ENCODE measurements around the gene LRIG1. TPM values are rescaled to one million over a fixed set of nuclear protein-coding genes. Genes with fewer than 3 reads are reported as not detected.

LRIG1 gene
- total RNA-seq, 1 experiment from 2014 or later, result 2.2 TPM

- H3K79me2 ChIP-seq (ENCODE audit: low read length), result no peaks in the 10 kb centered on the region
- no peaks in the 10 kb centered on the region for H3K9me2 ChIP-seq (replicated peaks; ENCODE audit: low read length)
- H3K27me3 ChIP-seq (ENCODE audit: low read length), result no peaks in the 10 kb centered on the region
- H3K27ac ChIP-seq (ENCODE audit: low read length), result no peak overlapping the region
- no peak overlapping the region for H3K9ac ChIP-seq (ENCODE audit: low read length)
- H3F3A ChIP-seq (ENCODE audit: low read length, unreplicated experiment), result no peaks in the 10 kb centered on the region
- CTCF ChIA-PET, result no interaction called here
- POLR2A ChIA-PET (ENCODE audit: unreplicated experiment), result no interaction called here
- no peak overlapping the region for H3K4me3 ChIP-seq (ENCODE audit: low read length)
- no peak overlapping the region for H2AFZ ChIP-seq (ENCODE audit: low read length)
- no peaks in the 10 kb centered on the region for H4K20me1 ChIP-seq (ENCODE audit: low read length)
- TF ChIP-seq, protein P1, sequence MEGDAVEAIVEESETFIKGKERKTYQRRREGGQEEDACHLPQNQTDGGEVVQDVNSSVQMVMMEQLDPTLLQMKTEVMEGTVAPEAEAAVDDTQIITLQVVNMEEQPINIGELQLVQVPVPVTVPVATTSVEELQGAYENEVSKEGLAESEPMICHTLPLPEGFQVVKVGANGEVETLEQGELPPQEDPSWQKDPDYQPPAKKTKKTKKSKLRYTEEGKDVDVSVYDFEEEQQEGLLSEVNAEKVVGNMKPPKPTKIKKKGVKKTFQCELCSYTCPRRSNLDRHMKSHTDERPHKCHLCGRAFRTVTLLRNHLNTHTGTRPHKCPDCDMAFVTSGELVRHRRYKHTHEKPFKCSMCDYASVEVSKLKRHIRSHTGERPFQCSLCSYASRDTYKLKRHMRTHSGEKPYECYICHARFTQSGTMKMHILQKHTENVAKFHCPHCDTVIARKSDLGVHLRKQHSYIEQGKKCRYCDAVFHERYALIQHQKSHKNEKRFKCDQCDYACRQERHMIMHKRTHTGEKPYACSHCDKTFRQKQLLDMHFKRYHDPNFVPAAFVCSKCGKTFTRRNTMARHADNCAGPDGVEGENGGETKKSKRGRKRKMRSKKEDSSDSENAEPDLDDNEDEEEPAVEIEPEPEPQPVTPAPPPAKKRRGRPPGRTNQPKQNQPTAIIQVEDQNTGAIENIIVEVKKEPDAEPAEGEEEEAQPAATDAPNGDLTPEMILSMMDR (conservative IDR thresholded peaks at IDR 0.05; ENCODE audit: low read depth, low read length), result no peak
- TF ChIP-seq EZH2 (IDR thresholded peaks at IDR 0.05; ENCODE audit: low read length, unreplicated experiment), result no peak
- TF ChIP-seq EZH2phosphoT487 (IDR thresholded peaks at IDR 0.05; ENCODE audit: borderline replicate concordance, low read length), result no peak
- no peak for DNase-seq
- no peaks in the 10 kb centered on the region for H3K36me3 ChIP-seq (ENCODE audit: low read depth, low read length)
- H3K4me1 ChIP-seq (ENCODE audit: insufficient read depth, low read length), result no peaks in the 10 kb centered on the region
- ATAC-seq, result no peak
- no peaks in the 10 kb centered on the region for H3K9me3 ChIP-seq (ENCODE audit: low read length)
- BruUV-seq (replicated peaks), result no TSS peak
- intact Hi-C loops (cut with micrococcal nuclease), result no loop called here
- H3K4me2 ChIP-seq (ENCODE audit: low read length), result no peak overlapping the region
Observed at GRCh38 chr3:66495668-66496045, 5.2 kb downstream of the LRIG1 start.

DNA sequence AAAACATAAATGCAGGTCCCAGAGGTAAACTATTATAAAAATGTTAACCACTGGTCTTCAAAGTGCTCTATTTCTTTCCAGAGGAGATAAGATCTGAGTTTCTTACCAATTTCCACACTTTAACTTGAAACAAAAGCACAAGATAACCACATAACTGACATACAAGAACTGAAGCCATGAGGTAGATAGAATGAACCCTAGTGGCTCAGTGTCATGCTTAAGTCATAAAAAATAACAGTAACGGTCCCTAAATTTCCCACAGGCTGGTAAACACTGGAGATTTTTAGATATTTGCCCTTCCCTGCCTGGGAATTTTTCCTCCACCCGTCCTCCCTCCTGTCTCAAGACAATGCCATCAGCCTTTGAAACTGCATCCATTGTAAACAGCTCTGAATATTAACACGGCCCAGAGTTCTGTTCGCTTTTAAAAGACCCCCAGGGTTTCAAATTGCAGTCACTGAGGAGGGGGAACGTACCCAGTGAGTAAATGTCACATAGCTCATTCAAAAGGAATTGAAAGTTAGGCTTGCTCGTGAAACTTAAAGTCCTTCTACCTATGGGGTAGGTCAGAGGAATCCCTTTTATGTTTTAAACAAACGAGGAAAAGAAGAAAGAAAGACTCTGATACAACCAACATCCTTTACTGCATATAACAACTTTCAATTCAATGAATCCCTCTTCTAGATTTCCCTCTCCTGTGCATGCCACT lies 5.7 kb downstream of the LRIG1 start:
- no peaks in the 10 kb centered on the region for H3K9me2 ChIP-seq (replicated peaks; ENCODE audit: low read length)
- no peaks in the 10 kb centered on the region for H3K79me2 ChIP-seq (ENCODE audit: low read length)
- no peaks in the 10 kb centered on the region for H4K20me1 ChIP-seq (ENCODE audit: low read length)
- no peak overlapping the region for H3K9ac ChIP-seq (ENCODE audit: low read length)
- intact Hi-C loops (cut with micrococcal nuclease), result no loop called here
- POLR2A ChIA-PET (ENCODE audit: unreplicated experiment), result no interaction called here
- no TSS peak for BruUV-seq (replicated peaks)
- no peak overlapping the region for H2AFZ ChIP-seq (ENCODE audit: low read length)
- no peaks in the 10 kb centered on the region for H3F3A ChIP-seq (ENCODE audit: low read length, unreplicated experiment)
- H3K27ac ChIP-seq (ENCODE audit: low read length), result no peak overlapping the region
- no peaks in the 10 kb centered on the region for H3K27me3 ChIP-seq (ENCODE audit: low read length)
- TF ChIP-seq EZH2 (IDR thresholded peaks at IDR 0.05; ENCODE audit: low read length, unreplicated experiment), result no peak
- TF ChIP-seq EZH2phosphoT487 (IDR thresholded peaks at IDR 0.05; ENCODE audit: borderline replicate concordance, low read length), result no peak
- TF ChIP-seq, protein P1 (conservative IDR thresholded peaks at IDR 0.05; ENCODE audit: low read depth, low read length), result no peak
- no peaks in the 10 kb centered on the region for H3K4me1 ChIP-seq (ENCODE audit: insufficient read depth, low read length)
- H3K4me3 ChIP-seq (ENCODE audit: low read length), result no peak overlapping the region
- no peak for ATAC-seq
- CTCF ChIA-PET, result no interaction called here
- H3K4me2 ChIP-seq (ENCODE audit: low read length), result no peak overlapping the region
- no peaks in the 10 kb centered on the region for H3K36me3 ChIP-seq (ENCODE audit: low read depth, low read length)
- H3K9me3 ChIP-seq (ENCODE audit: low read length), result no peaks in the 10 kb centered on the region
- DNase-seq, result no peak

GRCh38 chr3:66493458-66494099 lies 7.2 kb downstream of the LRIG1 start:
- intact Hi-C loops (cut with micrococcal nuclease), result no loop called here
- no peaks in the 10 kb centered on the region for H3K9me2 ChIP-seq (replicated peaks; ENCODE audit: low read length)
- no peaks in the 10 kb centered on the region for H3K9me3 ChIP-seq (ENCODE audit: low read length)
- H3K4me3 ChIP-seq (ENCODE audit: low read length), result no peak overlapping the region
- no peak overlapping the region for H3K27ac ChIP-seq (ENCODE audit: low read length)
- H3K9ac ChIP-seq (ENCODE audit: low read length), result no peak overlapping the region
- CTCF ChIA-PET, result no interaction called here
- DNase-seq, result no peak
- H3K4me2 ChIP-seq (ENCODE audit: low read length), result no peak overlapping the region
- no peaks in the 10 kb centered on the region for H3K36me3 ChIP-seq (ENCODE audit: low read depth, low read length)
- ATAC-seq, result no peak
- H2AFZ ChIP-seq (ENCODE audit: low read length), result no peak overlapping the region
- no peaks in the 10 kb centered on the region for H3K27me3 ChIP-seq (ENCODE audit: low read length)
- no peak for TF ChIP-seq EZH2phosphoT487 (IDR thresholded peaks at IDR 0.05; ENCODE audit: borderline replicate concordance, low read length)
- TF ChIP-seq, protein P1 (conservative IDR thresholded peaks at IDR 0.05; ENCODE audit: low read depth, low read length), result no peak
- TF ChIP-seq EZH2 (IDR thresholded peaks at IDR 0.05; ENCODE audit: low read length, unreplicated experiment), result no peak
- no TSS peak for BruUV-seq (replicated peaks)
- no peaks in the 10 kb centered on the region for H3F3A ChIP-seq (ENCODE audit: low read length, unreplicated experiment)
- POLR2A ChIA-PET (ENCODE audit: unreplicated experiment), result no interaction called here
- H4K20me1 ChIP-seq (ENCODE audit: low read length), result no peaks in the 10 kb centered on the region
- H3K79me2 ChIP-seq (ENCODE audit: low read length), result no peaks in the 10 kb centered on the region
- H3K4me1 ChIP-seq (ENCODE audit: insufficient read depth, low read length), result no peaks in the 10 kb centered on the region

Data from PC-3 (cell line).